SK-N-SH treated with all-trans-retinoic acid at 6 μM for 48 hours (cell line): ENCODE data around the gene NDP.

Experiments
- CSDC2 ChIP-seq: fragments of 250-450 bp; sonication (Bioruptor Pico); IDR thresholded peaks from 2 replicates; pipeline ENCODE4 v1.5.0; 2020; ENCODE audit warnings: mild to moderate bottlenecking, moderate library complexity
- ZC3H10 ChIP-seq: fragments of 250-450 bp; sonication (Bioruptor Pico); IDR thresholded peaks from 2 replicates; pipeline ENCODE4 v1.5.1; 2021; ENCODE audit warnings: mild to moderate bottlenecking, moderate library complexity
- ZNF8 ChIP-seq: fragments of 450-650 bp; formaldehyde crosslinking; IDR thresholded peaks from 2 replicates; pipeline ENCODE4 v1.5.0; 2020; ENCODE audit warnings: mild to moderate bottlenecking, moderate library complexity

DNA sequence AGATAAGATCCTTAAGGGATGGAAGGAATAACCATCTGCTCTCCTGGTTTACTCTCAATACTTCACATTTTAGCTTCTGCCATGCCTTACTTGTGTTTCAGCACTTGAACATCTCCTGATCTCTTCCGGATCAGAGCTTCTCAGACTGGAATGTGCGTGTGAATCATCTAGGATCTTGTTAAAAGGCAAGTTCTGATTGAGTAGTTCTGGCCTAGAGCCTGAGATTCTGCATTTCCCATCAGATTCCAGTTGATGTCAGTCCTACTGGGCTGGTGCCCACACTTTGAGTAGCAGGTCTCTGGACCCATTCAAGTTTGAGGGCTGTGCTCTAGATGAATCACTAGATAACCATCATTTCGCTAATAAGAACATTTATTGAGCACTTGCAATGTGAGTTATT is 20.0 kb downstream of the NDP start:
- TF ChIP-seq ZC3H10 (CRISPR knock-in tag): no peak
- no peak for TF ChIP-seq ZNF8 (CRISPR knock-in tag)
- TF ChIP-seq CSDC2: no peak
